ENCODE measurements around the gene ZNF444. TPM values are rescaled to one million over a fixed set of nuclear protein-coding genes. Genes with fewer than 3 reads are reported as not detected.

The ZNF444 gene
- total RNA-seq, 1 experiment from 2014 or later, result 31.7 TPM

- Histone ChIP-seq H4K20me1 (ENCODE audit: insufficient read depth) (peaks cover 4% of the 10 kb centered on the region; the same call in 1 of the 2 replicates), H3K36me3 (ENCODE audit: control insufficient read depth in 1 of 2, insufficient read depth in 2 of 2, low read length in 2 of 2) (peaks cover 4 to 13% of the 10 kb centered on the region in 2 experiments; a peak in 3 of 4 replicates), H3K4me3 (replicated peaks in 1 of 2; ENCODE audit: low read depth in 1 of 2, low read length in 2 of 2) (no peak overlapping the region), H3K27ac (ENCODE audit: low read depth, low read length) (no peak overlapping the region), H3K9me3 (ENCODE audit: control insufficient read depth in 1 of 2, insufficient read depth in 1 of 2, low read depth in 1 of 2, low read length in 2 of 2) (no peaks in the 10 kb centered on the region), H2AFZ (ENCODE audit: low read depth, low read length, poor library complexity, severe bottlenecking) (no peak overlapping the region), H3K9ac (ENCODE audit: low read length) (no peak overlapping the region), H3K9me2 (ENCODE audit: insufficient read depth) (no peaks in the 10 kb centered on the region), H3K4me2 (ENCODE audit: low read length) (no peak overlapping the region), H3K79me2 (ENCODE audit: insufficient read depth, low read length) (peaks cover 86% of the 10 kb centered on the region), H3K4me1 (ENCODE audit: control insufficient read depth in 1 of 2, insufficient read depth in 2 of 2, low read length in 2 of 2) (peaks cover 0 to 9% of the 10 kb centered on the region in 2 experiments; a peak in 1 of 4 replicates), H3K27me3 (ENCODE audit: insufficient read depth, low read length) (no peaks in the 10 kb centered on the region)
- intact Hi-C loops (cut with micrococcal nuclease), result no loop called here
- no peak for DNase-seq (ENCODE audit: low read depth, low spot score)
- no peak for ATAC-seq
- TF ChIP-seq MAX (IDR thresholded peaks at IDR 0.05), result no peak
- TF ChIP-seq EZH2 (IDR thresholded peaks at IDR 0.05), result no peak
- no peak for TF ChIP-seq ELF1 (IDR thresholded peaks at IDR 0.05; ENCODE audit: borderline replicate concordance, low read depth)
- no peak for TF ChIP-seq EGR1 (IDR thresholded peaks at IDR 0.05; ENCODE audit: low read depth)
- TF ChIP-seq ATF3 (IDR thresholded peaks at IDR 0.05), result no peak
- POLR2A ChIA-PET, result no interaction called here
- BruUV-seq (replicated peaks), result no TSS peak
- CTCF ChIA-PET, result no interaction called here
- RAD21 ChIA-PET (ENCODE audit: low non-redundant PET in 1 of 2, low total read pairs in 2 of 2, uncharacterized antibody in 2 of 2, unreplicated experiment in 2 of 2), result no interaction called here
Measured at GRCh38 chr19:56101746-56102535, 39.1 kb upstream of the ZNF444 start.

- no peak overlapping the region for H3K4me3 ChIP-seq (replicated peaks in 1 of 2; ENCODE audit: low read depth in 1 of 2, low read length in 2 of 2)
- BruUV-seq (replicated peaks), result no TSS peak
- no peak overlapping the region for H3K4me2 ChIP-seq (ENCODE audit: low read length)
- ATAC-seq, result no peak
- peaks cover 0 to 9% of the 10 kb centered on the region in 2 experiments; a peak in 1 of 4 replicates for H3K4me1 ChIP-seq (ENCODE audit: control insufficient read depth in 1 of 2, insufficient read depth in 2 of 2, low read length in 2 of 2)
- peaks cover 0 to 13% of the 10 kb centered on the region in 2 experiments; a peak in 3 of 4 replicates for H3K36me3 ChIP-seq (ENCODE audit: control insufficient read depth in 1 of 2, insufficient read depth in 2 of 2, low read length in 2 of 2)
- H4K20me1 ChIP-seq (ENCODE audit: insufficient read depth), result peaks cover 4% of the 10 kb centered on the region; the same call in 1 of the 2 replicates
- intact Hi-C loops (cut with micrococcal nuclease), result no loop called here
- no peaks in the 10 kb centered on the region for H3K9me3 ChIP-seq (ENCODE audit: control insufficient read depth in 1 of 2, insufficient read depth in 1 of 2, low read depth in 1 of 2, low read length in 2 of 2)
- DNase-seq (ENCODE audit: low read depth, low spot score), result no peak
- ChIA-PET POLR2A (no interaction called here), CTCF (no interaction called here), RAD21 (ENCODE audit: low non-redundant PET in 1 of 2, low total read pairs in 2 of 2, uncharacterized antibody in 2 of 2, unreplicated experiment in 2 of 2) (no interaction called here)
- no peak overlapping the region for H2AFZ ChIP-seq (ENCODE audit: low read depth, low read length, poor library complexity, severe bottlenecking)
- H3K79me2 ChIP-seq (ENCODE audit: insufficient read depth, low read length), result peaks cover 86% of the 10 kb centered on the region
- H3K27me3 ChIP-seq (ENCODE audit: insufficient read depth, low read length), result no peaks in the 10 kb centered on the region
- H3K9ac ChIP-seq (ENCODE audit: low read length), result no peak overlapping the region
- H3K9me2 ChIP-seq (ENCODE audit: insufficient read depth), result no peaks in the 10 kb centered on the region
- no peak overlapping the region for H3K27ac ChIP-seq (ENCODE audit: low read depth, low read length)
- TF ChIP-seq EGR1 (IDR thresholded peaks at IDR 0.05; ENCODE audit: low read depth), result no peak
- TF ChIP-seq ZFX (IDR thresholded peaks at IDR 0.05), result no peak
- no peak for TF ChIP-seq REST (IDR thresholded peaks at IDR 0.05; ENCODE audit: low read depth)
- no peak for TF ChIP-seq ZNF274 (IDR thresholded peaks at IDR 0.05; ENCODE audit: low read depth, low read length)
- no peak for TF ChIP-seq CEBPB (IDR thresholded peaks at IDR 0.05; ENCODE audit: low read depth)
- TF ChIP-seq RAD21 (IDR thresholded peaks at IDR 0.05; ENCODE audit: low read depth), result no peak
- TF ChIP-seq SRF (IDR thresholded peaks at IDR 0.05; ENCODE audit: low read depth), result no peak
- no peak for TF ChIP-seq SIN3A (IDR thresholded peaks at IDR 0.05; ENCODE audit: low read depth)
- no peak for TF ChIP-seq MAX (IDR thresholded peaks at IDR 0.05)
- no peak for TF ChIP-seq ELF1 (IDR thresholded peaks at IDR 0.05; ENCODE audit: borderline replicate concordance, low read depth)
- no peak for TF ChIP-seq POLR2A (IDR thresholded peaks at IDR 0.05; ENCODE audit: borderline replicate concordance, extremely low read depth, insufficient read depth, insufficient read length)
- TF ChIP-seq ATF3 (IDR thresholded peaks at IDR 0.05), result no peak
- TF ChIP-seq POLR2AphosphoS5 (IDR thresholded peaks at IDR 0.05; ENCODE audit: low read depth, low read length), result no peak
Measured at GRCh38 chr19:56103027-56103614, 38.0 kb upstream of the ZNF444 start.
